ENCODE data around the gene F13A1. TPM values are rescaled to one million over a fixed set of nuclear protein-coding genes. Genes with fewer than 3 reads are reported as not detected.

F13A1 gene
- total RNA-seq, 2 experiments from 2014 or later: not detected

- Mint-ChIP-seq H3K27ac (no peak overlapping the region), H3K4me1 (ENCODE audit: low read depth) (no peaks in the 10 kb centered on the region), H3K36me3 (ENCODE audit: low read depth) (peaks cover 3% of the 10 kb centered on the region), H3K9me3 (peaks cover 4% of the 10 kb centered on the region), H3K4me3 (no peak overlapping the region), H3K27me3 (peaks cover 8% of the 10 kb centered on the region)
- intact Hi-C loops (cut with micrococcal nuclease): no loop called here
- CTCF ChIA-PET: no interaction called here
- ATAC-seq: no peak
- POLR2A ChIA-PET: no interaction called here
- DNase-seq: no peak
- no peak for TF ChIP-seq CTCF (IDR thresholded peaks at IDR 0.05)
Measured at GRCh38 chr6:6123803-6124202, 196.7 kb downstream of the F13A1 start.

GRCh38 chr6:6121943-6122342, 198.5 kb downstream of the F13A1 start:
- no peak overlapping the region for H3K4me3 Mint-ChIP-seq
- ChIA-PET POLR2A (no interaction called here), CTCF (no interaction called here)
- DNase-seq (no peak), ATAC-seq (no peak)
- H3K27ac Mint-ChIP-seq: no peak overlapping the region
- no peak for TF ChIP-seq CTCF (IDR thresholded peaks at IDR 0.05)
- peaks cover 10% of the 10 kb centered on the region for H3K27me3 Mint-ChIP-seq
- H3K4me1 Mint-ChIP-seq (ENCODE audit: low read depth): no peaks in the 10 kb centered on the region
- intact Hi-C loops (cut with micrococcal nuclease): no loop called here
- peaks cover 6% of the 10 kb centered on the region for H3K9me3 Mint-ChIP-seq
- H3K36me3 Mint-ChIP-seq (ENCODE audit: low read depth): peaks cover 3% of the 10 kb centered on the region

GRCh38 chr6:6105472-6106036, 214.9 kb downstream of the F13A1 start:
- no peak for TF ChIP-seq CTCF (IDR thresholded peaks at IDR 0.05)
- intact Hi-C loops (cut with micrococcal nuclease): no loop called here
- no peaks in the 10 kb centered on the region for H3K36me3 Mint-ChIP-seq (ENCODE audit: low read depth)
- ChIA-PET POLR2A (no interaction called here), CTCF (no interaction called here)
- no peak for ATAC-seq
- DNase-seq: peak; percentile 9
- peaks cover 11% of the 10 kb centered on the region for H3K9me3 Mint-ChIP-seq
- H3K4me1 Mint-ChIP-seq (ENCODE audit: low read depth): no peaks in the 10 kb centered on the region
- no peak overlapping the region for H3K27ac Mint-ChIP-seq
- H3K4me3 Mint-ChIP-seq: no peak overlapping the region
- peaks cover 16% of the 10 kb centered on the region for H3K27me3 Mint-ChIP-seq

Small RNAs within 50 kb of the gene (microRNA-seq; reads per million reads assigned to microRNA genes)
- gene MIR5683 (ENCODE audit: borderline microRNAs expressed, borderline replicate concordance) (not detected), gene MIR7853 (ENCODE audit: borderline microRNAs expressed, borderline replicate concordance) (not detected)

Data from activated CD8-positive, alpha-beta T cell treated with anti-CD3 and anti-CD28 coated beads for 36 hours (primary cell).